ENCODE measurements around the gene TBC1D10A.

The TBC1D10A gene

GRCh38 chr22:30335236-30335635, 8.5 kb upstream of the TBC1D10A start:
- no peak for DNase-seq (ENCODE audit: low read depth)
- TF ChIP-seq CTCF (conservative IDR thresholded peaks at IDR 0.05; ENCODE audit: low read length) = no peak
- no peak overlapping the region for H3K4me3 ChIP-seq (ENCODE audit: low read length)

GRCh38 chr22:30334646-30335045, 7.9 kb upstream of the TBC1D10A start:
- H3K4me3 ChIP-seq (ENCODE audit: low read length) = no peak overlapping the region
- no peak for TF ChIP-seq CTCF (conservative IDR thresholded peaks at IDR 0.05; ENCODE audit: low read length)
- DNase-seq (ENCODE audit: low read depth) = no peak

GRCh38 chr22:30333707-30334087, 7.0 kb upstream of the TBC1D10A start:
- H3K4me3 ChIP-seq (ENCODE audit: low read length) = no peak overlapping the region
- no peak for TF ChIP-seq CTCF (conservative IDR thresholded peaks at IDR 0.05; ENCODE audit: low read length)

GRCh38 chr22:30332994-30333706, 6.4 kb upstream of the TBC1D10A start:
- no peak overlapping the region for H3K4me3 ChIP-seq (ENCODE audit: low read length)
- no peak for TF ChIP-seq CTCF (conservative IDR thresholded peaks at IDR 0.05; ENCODE audit: low read length)
- no peak for DNase-seq (ENCODE audit: low read depth)

More at GRCh38 chr22:30333707-30334087, 7.0 kb upstream of the TBC1D10A start:
- no peak for DNase-seq (ENCODE audit: low read depth)

GRCh38 chr22:30332551-30332950, 5.8 kb upstream of the TBC1D10A start:
- H3K4me3 ChIP-seq (ENCODE audit: low read length) = no peak overlapping the region
- DNase-seq (ENCODE audit: low read depth) = no peak
- no peak for TF ChIP-seq CTCF (conservative IDR thresholded peaks at IDR 0.05; ENCODE audit: low read length)

- DNase-seq (ENCODE audit: low read depth) = peak; percentile 52
- no peak overlapping the region for H3K4me3 ChIP-seq (ENCODE audit: low read length)
- no peak for TF ChIP-seq CTCF (conservative IDR thresholded peaks at IDR 0.05; ENCODE audit: low read length)
Measured at GRCh38 chr22:30328466-30329049, 1.8 kb upstream of the TBC1D10A start.

GRCh38 chr22:30327864-30328345, 1.2 kb upstream of the TBC1D10A start:
- TF ChIP-seq CTCF (conservative IDR thresholded peaks at IDR 0.05; ENCODE audit: low read length) = no peak
- DNase-seq (ENCODE audit: low read depth) = no peak
- H3K4me3 ChIP-seq (ENCODE audit: low read length) = no peak overlapping the region
